ENCODE measurements around the gene KREMEN2.

The KREMEN2 gene

DNA sequence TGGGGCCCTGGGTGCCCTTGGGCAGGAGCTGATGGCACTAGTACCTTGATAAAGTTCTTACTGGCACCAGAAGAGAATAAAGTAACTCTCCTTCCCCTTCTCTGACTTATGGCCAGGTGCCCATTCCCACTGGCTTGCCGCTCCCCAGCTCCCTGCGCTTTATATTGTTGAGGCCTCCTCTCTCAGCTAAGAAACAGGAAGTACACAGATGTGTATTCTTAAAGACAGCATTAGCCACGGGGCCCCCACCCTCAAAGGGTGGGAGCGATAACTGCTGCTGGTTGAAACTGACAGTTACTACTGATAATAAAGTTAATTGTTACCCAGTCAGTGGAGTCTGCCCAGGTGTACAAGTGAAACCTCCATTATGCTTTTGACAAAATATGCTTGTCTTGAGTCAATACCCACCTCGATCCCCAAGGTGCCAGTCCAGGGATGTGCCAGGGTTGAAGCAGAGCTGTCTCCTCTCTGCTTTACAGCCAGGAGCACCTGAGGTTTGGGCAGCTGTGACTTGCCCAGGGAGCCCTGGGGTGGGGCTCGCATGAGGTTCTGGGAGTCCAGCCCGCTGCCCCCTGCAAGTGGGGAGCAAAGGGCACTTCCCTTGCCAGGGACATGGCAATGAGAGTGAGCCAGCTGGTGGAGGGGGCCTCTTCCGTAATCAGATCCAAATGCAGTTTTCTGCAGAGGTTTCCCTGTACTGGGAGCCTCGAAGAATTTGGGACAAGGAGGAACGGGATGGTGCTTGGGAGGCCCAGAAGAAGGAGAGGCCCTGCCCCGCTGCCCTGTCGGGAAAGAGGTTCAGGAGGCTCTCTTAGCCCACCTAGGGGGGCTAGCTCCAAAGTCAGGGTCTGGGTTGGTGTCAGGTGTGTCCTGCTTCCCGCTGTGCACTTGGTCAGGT, 43.2 kb downstream of the KREMEN2 start:
- ATAC-seq (ENCODE audit: low read depth) = no peak
- DNase-seq (ENCODE audit: low spot score in 2 of 2) = no peak
- Mint-ChIP-seq H3K36me3 (no peaks in the 10 kb centered on the region), H3K27me3 (peaks cover 11% of the 10 kb centered on the region), H3K4me1 (peaks cover 20% of the 10 kb centered on the region), H3K4me3 (no peak overlapping the region), H3K27ac (no peak overlapping the region), H3K9me3 (no peaks in the 10 kb centered on the region)

DNA sequence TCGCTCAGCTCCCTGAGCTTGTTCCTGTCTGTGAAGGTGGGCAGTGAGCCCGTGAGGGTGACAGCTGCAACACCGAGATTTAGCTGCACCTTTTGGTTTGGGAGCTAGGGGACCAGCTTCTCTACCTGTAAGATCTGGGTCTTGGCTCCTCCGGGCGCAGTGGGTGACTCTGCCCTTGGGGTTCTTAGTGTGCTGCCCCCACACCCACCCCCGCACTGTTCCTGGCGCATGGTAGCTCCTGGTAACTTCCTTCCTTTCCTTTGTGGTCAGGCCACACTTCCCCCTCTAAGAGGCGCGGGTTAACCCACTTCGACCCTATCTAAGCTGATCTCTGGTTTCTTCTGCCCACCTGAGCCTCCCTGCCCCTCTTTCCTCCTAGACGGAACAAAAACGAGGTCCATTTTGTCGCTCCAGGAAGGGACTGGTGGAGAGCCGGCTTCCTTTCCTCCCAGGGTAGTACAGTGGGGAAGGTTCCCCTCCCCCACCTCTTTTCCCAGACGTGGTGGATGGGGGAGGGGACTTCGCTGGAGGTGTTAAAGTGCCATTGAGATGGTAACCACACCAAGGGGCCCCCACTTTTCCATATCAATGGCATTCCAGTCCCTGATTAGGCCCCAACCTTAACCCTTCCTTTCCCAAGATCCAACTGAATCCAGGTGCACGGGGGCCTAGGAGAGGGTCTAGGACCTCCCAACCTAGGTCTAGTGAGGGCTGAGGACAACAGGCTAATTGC, 44.0 kb downstream of the KREMEN2 start:
- H3K27ac Mint-ChIP-seq = no peak overlapping the region
- ATAC-seq (ENCODE audit: low read depth) = no peak
- no peaks in the 10 kb centered on the region for H3K36me3 Mint-ChIP-seq
- no peak for DNase-seq (ENCODE audit: low spot score in 2 of 2)
- H3K4me1 Mint-ChIP-seq = peaks cover 23% of the 10 kb centered on the region
- peaks cover 15% of the 10 kb centered on the region for H3K27me3 Mint-ChIP-seq
- H3K4me3 Mint-ChIP-seq = peak overlapping the region; percentile 36
- no peaks in the 10 kb centered on the region for H3K9me3 Mint-ChIP-seq

DNA sequence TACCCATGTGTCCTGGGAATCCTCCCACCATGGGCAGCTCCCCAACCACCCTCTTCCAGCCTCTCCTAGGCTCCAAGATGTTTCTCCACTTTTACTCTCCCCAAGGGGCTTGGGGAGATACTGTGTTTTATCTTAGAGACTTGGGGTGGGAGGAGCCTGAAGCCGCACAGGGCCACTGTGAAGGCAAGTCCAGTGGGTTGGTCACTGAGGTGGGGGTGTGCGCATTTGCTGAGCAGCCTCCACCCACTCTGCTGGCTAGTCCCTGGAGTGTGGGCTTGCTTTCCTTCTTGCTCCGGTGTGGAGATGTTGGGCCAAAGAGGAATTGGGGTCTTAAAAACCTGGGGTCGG, 44.6 kb downstream of the KREMEN2 start:
- ATAC-seq (ENCODE audit: low read depth) (no peak), DNase-seq (ENCODE audit: low spot score in 2 of 2) (no peak)
- no peak overlapping the region for H3K27ac Mint-ChIP-seq
- H3K36me3 Mint-ChIP-seq = no peaks in the 10 kb centered on the region
- no peaks in the 10 kb centered on the region for H3K9me3 Mint-ChIP-seq
- H3K4me1 Mint-ChIP-seq = peaks cover 23% of the 10 kb centered on the region
- no peak overlapping the region for H3K4me3 Mint-ChIP-seq
- peaks cover 15% of the 10 kb centered on the region for H3K27me3 Mint-ChIP-seq

DNA sequence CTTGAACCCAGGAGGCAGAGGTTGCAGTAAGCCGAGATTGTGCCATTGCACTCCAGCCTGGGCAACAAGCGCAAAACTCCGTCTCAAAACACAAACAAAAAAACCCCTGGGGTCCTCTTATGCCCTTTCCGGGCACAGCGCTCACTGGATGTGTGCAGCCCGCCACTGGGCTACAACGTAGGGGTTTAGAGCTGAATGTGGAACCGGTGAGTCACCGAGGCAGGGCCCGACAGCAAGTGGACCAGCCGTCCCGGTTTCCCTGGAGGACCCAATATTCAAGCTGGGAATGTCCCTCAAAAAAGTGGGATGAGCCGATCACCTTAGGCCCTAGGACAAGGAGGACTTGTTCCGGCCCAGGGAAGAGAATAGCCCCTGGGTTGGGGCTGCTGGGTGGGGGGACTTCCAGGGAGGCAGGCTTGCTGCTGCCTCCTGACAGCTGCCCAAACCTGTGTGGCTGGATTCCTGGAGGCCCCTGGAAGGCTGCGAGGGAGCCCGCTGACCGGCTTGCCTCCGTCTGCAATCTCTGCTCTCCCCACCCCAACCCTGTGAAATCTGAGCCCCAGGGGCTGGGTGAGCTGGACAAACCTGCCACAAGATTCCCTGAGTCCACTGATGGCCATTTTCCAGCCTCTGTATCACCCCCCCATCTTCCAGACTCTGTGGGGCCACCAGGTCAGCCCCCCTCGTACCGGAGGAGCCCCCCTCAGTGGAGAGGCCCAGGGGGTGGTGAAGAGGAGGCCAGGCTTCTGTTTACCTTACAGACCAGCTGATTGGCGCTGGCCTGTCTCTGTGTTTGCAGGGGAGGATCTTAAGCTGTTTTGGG, 45.7 kb downstream of the KREMEN2 start:
- Mint-ChIP-seq H3K4me3 (no peak overlapping the region), H3K4me1 (peaks cover 21% of the 10 kb centered on the region), H3K27me3 (peaks cover 17% of the 10 kb centered on the region), H3K27ac (no peak overlapping the region), H3K36me3 (no peaks in the 10 kb centered on the region), H3K9me3 (no peaks in the 10 kb centered on the region)
- DNase-seq (ENCODE audit: low spot score in 2 of 2) = no peak
- ATAC-seq (ENCODE audit: low read depth) = no peak

- DNase-seq (ENCODE audit: low spot score in 2 of 2) = no peak
- ATAC-seq (ENCODE audit: low read depth) = no peak
- Mint-ChIP-seq H3K4me1 (peaks cover 19% of the 10 kb centered on the region), H3K9me3 (no peaks in the 10 kb centered on the region), H3K27ac (no peak overlapping the region), H3K36me3 (no peaks in the 10 kb centered on the region), H3K4me3 (no peak overlapping the region), H3K27me3 (peaks cover 14% of the 10 kb centered on the region)
Measured at GRCh38 chr16:3010510-3010909, 46.4 kb downstream of the KREMEN2 start.

DNA sequence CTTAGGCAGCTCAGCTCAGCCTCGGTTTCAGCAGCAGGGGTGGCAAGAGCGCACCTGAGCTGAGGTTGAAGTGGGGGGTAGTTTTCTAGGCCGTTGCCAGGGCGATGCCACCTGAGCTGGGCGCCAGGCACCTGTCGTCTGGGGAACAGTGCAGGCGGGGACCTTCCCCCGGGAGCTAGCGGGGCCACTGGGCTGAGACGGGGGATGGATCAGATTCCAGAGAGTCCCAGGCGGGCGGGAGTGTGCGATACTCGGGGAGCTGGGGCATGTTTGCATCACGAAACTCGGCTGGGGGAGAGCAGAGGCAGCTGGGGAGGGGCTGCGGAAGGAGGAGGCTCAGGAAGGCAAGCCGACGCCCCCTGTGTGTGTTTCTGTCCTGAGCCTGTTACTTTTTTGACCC, 48.2 kb downstream of the KREMEN2 start:
- Mint-ChIP-seq H3K4me1 (peaks cover 14% of the 10 kb centered on the region), H3K27me3 (peaks cover 10% of the 10 kb centered on the region), H3K36me3 (no peaks in the 10 kb centered on the region), H3K27ac (no peak overlapping the region), H3K9me3 (no peaks in the 10 kb centered on the region), H3K4me3 (no peak overlapping the region)
- DNase-seq (ENCODE audit: low spot score in 2 of 2) (no peak), ATAC-seq (ENCODE audit: low read depth) (no peak)

DNA sequence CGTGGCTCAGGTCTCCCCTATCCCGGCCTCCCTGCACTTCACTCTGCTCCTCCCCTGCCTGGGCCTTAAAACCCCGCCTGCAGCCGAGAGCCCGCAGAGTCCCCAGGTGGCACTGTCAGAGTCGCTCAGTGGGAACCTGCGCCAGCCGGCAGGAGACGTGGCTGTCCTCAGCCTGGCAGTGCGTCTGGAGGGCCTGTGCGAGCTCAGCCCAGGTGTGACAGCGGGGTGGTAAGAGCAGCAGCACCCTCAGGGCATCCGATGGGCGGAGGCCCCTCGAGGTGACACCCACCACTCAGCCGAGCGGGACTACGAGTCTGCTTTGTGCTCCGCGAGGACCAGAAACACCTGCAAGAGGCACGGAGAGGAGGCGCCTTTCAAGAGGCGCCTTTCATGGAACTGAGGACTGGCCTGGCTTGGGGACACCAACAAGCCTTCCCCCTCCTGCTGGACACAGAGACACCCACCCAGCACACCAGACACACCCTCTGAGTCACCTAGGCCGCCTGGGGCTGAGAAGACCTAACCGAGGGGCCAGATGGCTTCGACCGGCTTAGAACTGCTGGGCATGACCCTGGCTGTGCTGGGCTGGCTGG, 48.8 kb downstream of the KREMEN2 start, which contains the start of gene CLDN9:
CLDN9 (plus strand) TSS at position 96 of the 593 bp plus-strand sequence; CDS start at position 536, 440 bp downstream.
- ATAC-seq (ENCODE audit: low read depth) (peak; percentile 76), DNase-seq (ENCODE audit: low spot score in 2 of 2) (no peak)
- Mint-ChIP-seq H3K4me1 (peaks cover 10% of the 10 kb centered on the region), H3K27ac (no peak within 1 kb of the TSS), H3K9me3 (no peaks in the 10 kb centered on the region), H3K27me3 (peaks cover 10% of the 10 kb centered on the region), H3K4me3 (no peak within 1 kb of the TSS), H3K36me3 (no peaks in the 10 kb centered on the region)

GRCh38 chr16:3013491-3013951, 49.4 kb downstream of the KREMEN2 start:
- Mint-ChIP-seq H3K27me3 (peaks cover 12% of the 10 kb centered on the region), H3K4me3 (no peak overlapping the region), H3K9me3 (no peaks in the 10 kb centered on the region), H3K4me1 (peaks cover 4% of the 10 kb centered on the region), H3K27ac (no peak overlapping the region), H3K36me3 (no peaks in the 10 kb centered on the region)
- DNase-seq (ENCODE audit: low spot score in 2 of 2) (no peak), ATAC-seq (ENCODE audit: low read depth) (no peak)

- no peaks in the 10 kb centered on the region for H3K36me3 Mint-ChIP-seq
- H3K27ac Mint-ChIP-seq = no peak overlapping the region
Measured at GRCh38 chr16:3013998-3014690, 50.1 kb downstream of the KREMEN2 start.

DNA sequence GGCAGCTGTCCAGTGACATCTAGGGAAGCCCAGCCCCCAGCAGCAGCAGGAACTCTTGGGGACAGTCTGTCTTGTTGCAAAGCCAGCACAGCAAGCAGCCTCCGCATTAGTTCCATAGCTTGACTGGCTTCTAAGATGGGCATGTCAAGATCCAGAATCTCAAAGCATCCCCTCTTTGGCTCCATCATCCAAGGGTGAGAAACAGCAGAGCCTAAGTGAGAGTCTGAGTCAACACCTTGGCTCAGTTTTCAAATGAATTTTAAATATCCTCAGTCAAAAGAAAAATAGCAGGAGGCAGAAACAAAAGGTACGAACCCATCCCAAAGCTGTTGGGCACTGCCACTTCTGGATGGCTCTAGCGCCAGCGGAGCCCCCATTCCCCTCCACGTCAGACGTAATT, 50.9 kb downstream of the KREMEN2 start:
- ATAC-seq (ENCODE audit: low read depth) = no peak
- Mint-ChIP-seq H3K36me3 (no peaks in the 10 kb centered on the region), H3K4me3 (no peak overlapping the region), H3K4me1 (peaks cover 5% of the 10 kb centered on the region), H3K9me3 (no peaks in the 10 kb centered on the region), H3K27ac (no peak overlapping the region), H3K27me3 (peaks cover 12% of the 10 kb centered on the region)
- DNase-seq (ENCODE audit: low spot score in 2 of 2) = no peak

More at GRCh38 chr16:3013998-3014690, 50.1 kb downstream of the KREMEN2 start:
- Mint-ChIP-seq H3K9me3 (no peaks in the 10 kb centered on the region), H3K27me3 (peaks cover 12% of the 10 kb centered on the region), H3K4me3 (no peak overlapping the region), H3K4me1 (peaks cover 4% of the 10 kb centered on the region)
- DNase-seq (ENCODE audit: low spot score in 2 of 2) (no peak), ATAC-seq (ENCODE audit: low read depth) (no peak)

DNA sequence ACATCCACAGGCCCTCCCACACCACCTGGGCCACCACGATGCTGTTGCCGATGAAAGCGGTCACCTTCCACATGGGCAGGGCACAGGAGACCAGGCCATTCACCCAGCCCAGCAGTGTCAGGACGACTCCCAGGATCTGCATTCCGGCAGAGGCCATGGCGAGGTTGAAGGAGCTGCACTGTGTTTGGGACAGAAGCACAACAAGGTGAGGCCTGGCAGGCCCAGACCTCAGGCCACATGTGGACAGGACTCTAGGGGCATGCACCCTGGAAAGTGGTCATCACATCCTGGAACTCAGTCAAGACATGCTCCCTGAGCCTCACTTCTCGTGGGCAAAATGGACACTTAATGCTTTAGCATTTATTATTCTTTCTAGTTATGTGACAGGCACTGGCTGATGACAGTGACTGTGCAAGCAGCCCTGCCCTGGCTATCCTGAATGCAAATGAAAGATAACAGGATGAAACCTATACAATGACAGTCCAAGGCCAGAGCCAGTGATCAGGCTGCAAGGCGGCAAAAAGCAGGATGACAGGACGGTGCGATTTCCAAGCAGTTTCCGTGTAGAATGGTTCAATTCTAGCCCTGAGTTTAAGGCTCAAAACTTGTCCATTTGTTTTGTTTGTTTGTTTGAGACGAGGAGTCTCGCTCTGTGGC, 51.9 kb downstream of the KREMEN2 start:
- Mint-ChIP-seq H3K27ac (no peak overlapping the region), H3K36me3 (no peaks in the 10 kb centered on the region), H3K4me1 (peaks cover 10% of the 10 kb centered on the region), H3K4me3 (no peak overlapping the region), H3K9me3 (no peaks in the 10 kb centered on the region), H3K27me3 (peaks cover 12% of the 10 kb centered on the region)
- DNase-seq (ENCODE audit: low spot score in 2 of 2) (no peak), ATAC-seq (ENCODE audit: low read depth) (no peak)

DNA sequence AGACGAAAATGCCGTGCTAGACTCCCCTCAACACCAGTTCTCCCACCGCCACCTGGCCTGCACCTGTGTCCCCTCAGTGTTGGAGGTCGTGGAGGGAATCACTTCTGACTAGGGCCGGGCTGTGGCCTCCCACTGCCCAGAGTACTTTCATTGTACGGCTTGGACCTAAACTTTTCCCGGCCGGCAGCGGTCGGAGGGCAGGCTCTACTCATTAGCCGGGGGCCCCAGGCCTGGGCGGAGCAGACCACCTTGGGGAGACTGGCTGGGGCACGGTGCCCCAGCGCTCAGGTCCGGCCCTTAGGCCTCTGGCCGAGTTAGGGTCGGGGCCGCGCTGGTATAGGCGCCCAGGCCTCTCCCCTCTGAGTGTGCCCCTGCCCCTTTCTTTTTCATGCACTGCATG, 53.3 kb downstream of the KREMEN2 start:
- H3K4me3 Mint-ChIP-seq = no peak overlapping the region
- no peaks in the 10 kb centered on the region for H3K36me3 Mint-ChIP-seq
- peaks cover 17% of the 10 kb centered on the region for H3K4me1 Mint-ChIP-seq
- H3K9me3 Mint-ChIP-seq = no peaks in the 10 kb centered on the region
- H3K27me3 Mint-ChIP-seq = peaks cover 12% of the 10 kb centered on the region
- H3K27ac Mint-ChIP-seq = no peak overlapping the region
- no peak for ATAC-seq (ENCODE audit: low read depth)
- DNase-seq (ENCODE audit: low spot score in 2 of 2) = no peak

Measured in memory B cell (primary cell).